K562 (cell line): Measurements from ENCODE around the gene RHEB. TPM values are rescaled to one million over a fixed set of nuclear protein-coding genes. Genes with fewer than 3 reads are reported as not detected.

Experiments used
- ATAC-seq: fragments of 200-7000 bp; cut with Tn5 transposase; 3 replicates; pipeline ENCODE4 v1.9.1; 2020; ENCODE audit warnings: moderate library complexity
- BruUV-seq: library from RNA; stranded (reverse); fragments of 400-500 nt; replicated peaks from 2 replicates; lab custom pipeline; 2021; lab: Mats Ljungman, UMichigan
- CTCF ChIA-PET: fragments of 300-600 bp; formaldehyde crosslinking; extraction: SDS; loops from one replicate; lab custom pipeline; 2021; ENCODE audit warnings: low intra/inter-chr PET ratio; lab: Yijun Ruan, JAX
- POLR2A ChIA-PET: fragments of 300-600, 350-650 bp; sonication (Branson Sonifier 250); formaldehyde crosslinking; extraction: SDS; loops from one replicate; lab custom pipeline; 2021; ENCODE audit warnings: antibody characterized with exemption, inconsistent platforms; lab: Yijun Ruan, JAX
- DNase-seq, 4 experiments: peaks; one replicate each; pipeline versions ENCODE4 v3.0.0 to v3.0.0-alpha.2; 2011 to 2018; ENCODE audit warnings: low spot score in 3 of 4, mixed read lengths in 3 of 4; ENCODE audit errors: extremely low read depth in 1 of 4
- FAIRE-seq: peaks from 2 replicates; lab custom pipeline; 2011; peaks lifted over from hg19 to GRCh38; lab: Jason Lieb, UNC
- H2AFZ ChIP-seq: 2 replicates; pipeline ENCODE4 v1.6.0; 2011; ENCODE audit warnings: low read depth, low read length, control low read depth, inconsistent platforms
- H3K27ac ChIP-seq: fragments of 200-600 bp; 3 replicates; pipeline ENCODE4 v1.8.0; 2011; ENCODE audit warnings: low read depth, mild to moderate bottlenecking, control low read depth, inconsistent platforms, low read length, moderate library complexity, mixed read lengths; ENCODE audit errors: extremely low read depth
- H3K27me3 ChIP-seq, 2 experiments: fragments of 300-600 bp in 1 of 2; 2 replicates in 1 of 2; 3 replicates in 1 of 2; pipeline versions ENCODE4 v1.6.0 to v1.8.0; 2011; ENCODE audit warnings: inconsistent platforms in 2 of 2, low read length in 2 of 2, mild to moderate bottlenecking in 1 of 2, mixed read lengths in 1 of 2, moderate library complexity in 1 of 2; ENCODE audit not compliant: control insufficient read depth in 2 of 2, insufficient read depth in 2 of 2
- H3K36me3 ChIP-seq: fragments of 300-600 bp; 3 replicates; pipeline ENCODE4 v1.8.0; 2011; ENCODE audit warnings: mild to moderate bottlenecking, low read length, inconsistent platforms; ENCODE audit not compliant: control insufficient read depth, insufficient read depth
- H3K4me1 ChIP-seq, 2 experiments: fragments of 200-600 bp in 1 of 2; replicated peaks in 1 of 2; 2 replicates in 1 of 2; 3 replicates in 1 of 2; pipeline versions ENCODE4 v1.5.1 to v1.8.0; 2011; ENCODE audit warnings: inconsistent platforms in 2 of 2, low read length in 2 of 2, mild to moderate bottlenecking in 1 of 2, mixed read lengths in 1 of 2, moderate library complexity in 1 of 2; ENCODE audit not compliant: control insufficient read depth in 2 of 2, insufficient read depth in 2 of 2
- H3K4me2 ChIP-seq: 2 replicates; pipeline ENCODE4 v1.6.1; 2011; ENCODE audit warnings: low read length, control low read depth, inconsistent platforms, mixed read lengths; ENCODE audit not compliant: insufficient read depth
- H3K4me3 ChIP-seq: fragments of 200-600 bp; sonication (generic), shearing (Covaris generic); 2 replicates; pipeline ENCODE4 v1.5.1; 2016; ENCODE audit warnings: control low read depth, inconsistent platforms
- H3K79me2 ChIP-seq: fragments of 200-600 bp; 3 replicates; pipeline ENCODE4 v1.8.0; 2011; ENCODE audit warnings: low read length, inconsistent platforms; ENCODE audit not compliant: control insufficient read depth, insufficient read depth
- H3K9ac ChIP-seq, 2 experiments: 2 replicates each; pipeline versions ENCODE4 v1.6.0 to v1.6.1; 2011; ENCODE audit warnings: low read depth in 2 of 2, low read length in 2 of 2, control low read depth in 1 of 2, inconsistent platforms in 1 of 2, mild to moderate bottlenecking in 1 of 2, mixed read lengths in 1 of 2; ENCODE audit not compliant: insufficient read depth in 1 of 2
- H3K9me1 ChIP-seq: one replicate; pipeline ENCODE4 v1.6.0; 2011; ENCODE audit warnings: inconsistent platforms, mild to moderate bottlenecking, low read length, moderate library complexity; ENCODE audit not compliant: control insufficient read depth, insufficient read depth
- H3K9me3 ChIP-seq: replicated peaks from 2 replicates; pipeline ENCODE4 v1.5.1; 2011; ENCODE audit warnings: low read depth, low read length, inconsistent platforms; ENCODE audit not compliant: control insufficient read depth, insufficient read depth
- H4K20me1 ChIP-seq: replicated peaks from 2 replicates; pipeline ENCODE4 v1.6.1; 2011; ENCODE audit warnings: low read length, inconsistent platforms, mixed read lengths; ENCODE audit not compliant: control insufficient read depth, insufficient read depth
- DLX4 ChIP-seq: fragments of 250-450 bp; sonication (Bioruptor Pico); IDR thresholded peaks from 2 replicates; pipeline ENCODE4 v1.6.1; 2021; ENCODE audit warnings: mild to moderate bottlenecking
- NFE2L1 ChIP-seq: fragments of 450-650 bp; IDR thresholded peaks from 2 replicates; pipeline ENCODE4 v1.6.1; 2016; ENCODE audit warnings: missing genetic modification characterization, low read depth, mild to moderate bottlenecking, missing compliant biosample characterization, moderate library complexity, borderline replicate concordance
- PRPF4 ChIP-seq: fragments of 200-400 bp; formaldehyde crosslinking; IDR thresholded peaks from one replicate; pipeline ENCODE4 v1.6.1; 2017; ENCODE audit warnings: low read length, low read depth, mild to moderate bottlenecking; ENCODE audit not compliant: insufficient read depth, poor library complexity, severe bottlenecking
- UBTF ChIP-seq, 2 experiments: IDR thresholded peaks; 2 replicates each; pipeline ENCODE4 v1.6.1; 2012; ENCODE audit warnings: improper control_type of control experiment in 2 of 2, low read depth in 2 of 2, low read length in 2 of 2, borderline replicate concordance in 1 of 2
- WGBS: fragments of 100-300 bp; shearing (Covaris generic); methylation state at CpG from one replicate; pipeline ENCODE4 v1.1.6; 2016; ENCODE audit warnings: low coverage, mixed read lengths; ENCODE audit not compliant: insufficient coverage; ENCODE audit errors: missing lambda C conversion rate; 5-methylcytosine and 5-hydroxymethylcytosine counted together
- in situ Hi-C: fragments of 300-500 bp; cut with MboI; formaldehyde crosslinking; loops from 4 replicates; pipeline ENCODE4 v1.15.0; 2018; ENCODE audit warnings: inconsistent platforms, mixed read lengths
- intact Hi-C: fragments of 100-400 bp; cut with micrococcal nuclease; formaldehyde crosslinking; loops from 2 replicates; pipeline ENCODE4 v1.14.2; 2022
- polyA plus RNA-seq, 8 experiments: library from polyadenylated mRNA; depleted of rRNA in 4 of 8; stranded (reverse) in 5 of 8; unstranded in 3 of 8; fragments of >200 nt; fragmentation: Nextera tagmentation in 2 of 8; fragmentation: Illumina TruSeq in 1 of 8; extraction: Ambion mirVana in 2 of 8; extraction: Trizol in 1 of 8; gene quantifications; 2 replicates each; pipeline versions ENCODE4 v1.2.1 to v1.2.3, GENCODE V29; 2011 to 2014; ENCODE audit warnings: inconsistent platforms in 1 of 8, missing spikeins in 1 of 8
- total RNA-seq, 7 experiments: library from RNA; depleted of rRNA in 6 of 7; stranded (reverse); fragments of >200 nt in 6 of 7; fragmentation: Illumina TruSeq in 2 of 7; extraction: Trizol in 2 of 7; gene quantifications; 2 replicates each; pipeline versions ENCODE4 v1.2.1 to v1.2.3, GENCODE V29; 2011 to 2021; ENCODE audit warnings: low replicate concordance in 1 of 7

The RHEB gene
- total and polyA plus RNA-seq, 9 of the 15 experiments (the other 6 are each of a cell fraction or from before 2014, with no cell fraction given): 28.5 to 249 (median 182) TPM

DNA sequence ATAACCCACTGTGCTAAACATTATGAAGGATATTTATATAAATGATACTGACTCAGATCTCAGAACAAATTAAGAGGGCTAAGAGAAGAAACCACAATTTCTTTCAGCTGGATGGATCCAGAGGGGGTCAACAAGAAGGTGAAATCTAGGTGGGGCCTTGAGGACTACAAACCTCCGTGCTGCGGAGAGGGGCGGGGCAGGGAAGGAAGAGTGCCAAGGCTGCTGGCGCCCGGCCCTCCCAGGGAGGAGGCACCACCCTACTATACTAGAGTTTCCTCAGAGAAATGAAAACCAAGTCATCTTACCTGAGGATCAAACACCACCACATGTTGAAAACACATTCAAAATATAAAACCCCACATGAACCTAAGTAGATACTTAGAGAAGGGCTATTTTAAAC lies 50.4 kb downstream of the RHEB start:
- H2AFZ ChIP-seq: no peak overlapping the region
- no peak overlapping the region for H3K9ac ChIP-seq
- no peak for ATAC-seq
- TF ChIP-seq DLX4: no peak
- TF ChIP-seq NFE2L1 (tag): no peak
- no peak for TF ChIP-seq UBTF (IDR thresholded peaks at IDR 0.05; ENCODE audit: borderline replicate concordance in 1 of 2, low read depth in 2 of 2, low read length in 2 of 2)
- TF ChIP-seq PRPF4: no peak
- TF ChIP-seq, all 486 proteins: peak for 0
- peaks cover 6% of the 10 kb centered on the region for H3K79me2 ChIP-seq
- H3K4me3 ChIP-seq: no peak overlapping the region
- no peaks in the 10 kb centered on the region for H4K20me1 ChIP-seq
- peaks cover 88% of the 10 kb centered on the region for H3K36me3 ChIP-seq
- no peak overlapping the region for H3K4me2 ChIP-seq
- 97% methylated on average over 5 of the region's 5 CpGs for WGBS
- no peaks in the 10 kb centered on the region for H3K9me1 ChIP-seq
- no peaks in the 10 kb centered on the region for H3K27me3 ChIP-seq
- H3K9me3 ChIP-seq: no peaks in the 10 kb centered on the region
- FAIRE-seq: no peak
- intact Hi-C loops: no loop called here
- in situ Hi-C loops: no loop called here
- DNase-seq: no peak
- CTCF ChIA-PET: no interaction called here
- POLR2A ChIA-PET: interaction anchor here (2.3 kb wide), 1 partner anchor 10 kb away, joined by 6 read pairs; no protein-coding TSS in a partner anchor
- H3K4me1 ChIP-seq: 0 out of 5 replicates have a peak, but pooled peaks cover 0 to 3% of the 10 kb centered on the region in 2 experiments
- H3K27ac ChIP-seq: no peak overlapping the region
- BruUV-seq: no TSS peak
